Brain microvascular endothelial cell (primary cell): ENCODE results near the gene KRTDAP.

Experiments
- DNase-seq: peaks from one replicate; pipeline ENCODE4 v3.0.0-alpha.2; 2020
- H3K27ac ChIP-seq: fragments of 250-450 bp; sonication (Bioruptor Pico); 2 replicates; pipeline ENCODE4 v1.5.1; 2020; ENCODE audit warnings: mild to moderate bottlenecking, moderate library complexity
- H3K27me3 ChIP-seq: fragments of 250-450 bp; sonication (Bioruptor Pico); replicated peaks from 2 replicates; pipeline ENCODE4 v1.5.1; 2020; ENCODE audit warnings: mild to moderate bottlenecking
- H3K36me3 ChIP-seq: fragments of 250-450 bp; sonication (Bioruptor Pico); replicated peaks from 2 replicates; pipeline ENCODE4 v1.5.1; 2020; ENCODE audit warnings: mild to moderate bottlenecking
- H3K4me3 ChIP-seq: 2 replicates; pipeline ENCODE4 v1.5.1; 2011; ENCODE audit warnings: low read depth, mild to moderate bottlenecking, control low read depth, low read length, moderate library complexity
- CTCF ChIP-seq: IDR thresholded peaks from 2 replicates; pipeline ENCODE4 v1.5.1; 2011; ENCODE audit warnings: low read depth, mild to moderate bottlenecking, moderate library complexity, low read length, control low read depth, inconsistent platforms; ENCODE audit errors: missing control alignments
- in situ Hi-C: cut with HindIII; loops from 2 replicates; pipeline ENCODE4 v1.10.0; 2017; ENCODE audit warnings: low sequenced_read_pairs, low pct_ligation_motif_present

KRTDAP gene

GRCh38 chr19:35533201-35533821 lies 43.0 kb upstream of the KRTDAP start, which contains the start of gene GAPDHS:
TSS of gene GAPDHS (plus strand) at chr19:35533456. CDS start at chr19:35533528, 72 bp downstream.
- Histone ChIP-seq H3K4me3 (no peak within 1 kb of the TSS), H3K36me3 (no peaks in the 10 kb centered on the region), H3K27me3 (peaks cover 12% of the 10 kb centered on the region), H3K27ac (no peak within 1 kb of the TSS)
- no peak for TF ChIP-seq CTCF
- DNase-seq, result no peak
- in situ Hi-C loops, result no loop called here

- peaks cover 12% of the 10 kb centered on the region for H3K27me3 ChIP-seq
- no peaks in the 10 kb centered on the region for H3K36me3 ChIP-seq
- H3K27ac ChIP-seq, result no peak overlapping the region
- no peak for DNase-seq
- in situ Hi-C loops, result no loop called here
- H3K4me3 ChIP-seq, result no peak overlapping the region
- no peak for TF ChIP-seq CTCF
Observed at GRCh38 chr19:35531291-35531690, 41.0 kb upstream of the KRTDAP start.

- peaks cover 12% of the 10 kb centered on the region for H3K27me3 ChIP-seq
- no peak overlapping the region for H3K27ac ChIP-seq
- H3K36me3 ChIP-seq, result no peaks in the 10 kb centered on the region
- TF ChIP-seq CTCF, result no peak
- in situ Hi-C loops, result no loop called here
- no peak overlapping the region for H3K4me3 ChIP-seq
- no peak for DNase-seq
Observed at GRCh38 chr19:35529241-35530218, 39.3 kb upstream of the KRTDAP start.

GRCh38 chr19:35528218-35529038 lies 38.2 kb upstream of the KRTDAP start, which contains the start of gene SBSN:
TSS of gene SBSN (minus strand) at chr19:35528311. CDS start at chr19:35528281, 30 bp downstream.
- Histone ChIP-seq H3K36me3 (no peaks in the 10 kb centered on the region), H3K27me3 (peaks cover 5% of the 10 kb centered on the region), H3K4me3 (no peak within 1 kb of the TSS), H3K27ac (no peak within 1 kb of the TSS)
- in situ Hi-C loops, result no loop called here
- peak; percentile 25 for DNase-seq
- no peak for TF ChIP-seq CTCF

- H3K4me3 ChIP-seq, result no peak overlapping the region
- TF ChIP-seq CTCF, result no peak
- in situ Hi-C loops, result no loop called here
Observed at GRCh38 chr19:35525873-35526272, 35.6 kb upstream of the KRTDAP start.

More at GRCh38 chr19:35525873-35526272, 35.6 kb upstream of the KRTDAP start:
- Histone ChIP-seq H3K27me3 (no peaks in the 10 kb centered on the region), H3K36me3 (no peaks in the 10 kb centered on the region), H3K27ac (no peak overlapping the region)
- DNase-seq, result no peak
